SK-N-MC (cell line): ENCODE results near the gene OTUD1.

ENCODE experiments used
- EZH2 ChIP-seq: fragments of 200-600 bp; sonication (generic); IDR thresholded peaks from one replicate; pipeline ENCODE4 v1.6.1; 2017; ENCODE audit warnings: antibody characterized with exemption
- POLR2AphosphoS5 ChIP-seq: IDR thresholded peaks from 2 replicates; pipeline ENCODE4 v1.6.1; 2012; ENCODE audit warnings: mild to moderate bottlenecking, low read depth, low read length, borderline replicate concordance

DNA sequence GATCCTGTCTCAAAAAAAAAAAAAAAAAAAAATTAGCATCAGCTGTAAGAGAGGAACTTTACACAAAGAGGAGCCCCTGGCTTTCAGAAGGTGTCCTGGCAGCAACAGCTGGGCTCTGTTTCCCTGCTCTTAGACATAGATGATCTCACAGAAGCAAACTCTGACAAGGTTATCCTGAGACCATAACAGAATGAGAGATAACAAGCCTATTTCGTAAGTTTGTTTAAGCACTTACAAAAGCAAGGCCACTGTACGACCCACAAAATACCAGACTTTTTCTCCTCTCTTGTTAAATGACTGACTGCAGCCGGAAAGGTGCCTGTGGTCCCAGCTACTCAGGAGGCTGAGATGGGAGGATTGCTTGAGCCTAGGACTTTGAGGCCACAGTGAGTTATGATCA is 33.3 kb upstream of the OTUD1 start:
- no peak for TF ChIP-seq EZH2
- no peak for TF ChIP-seq POLR2AphosphoS5
